ACC112 (cell line): Measurements from ENCODE around the gene KRT4.

Experiments
- H2AFZ ChIP-seq: fragments of 200-600 bp; sonication (generic); one replicate; pipeline ENCODE4 v1.6.0; 2017; ENCODE audit warnings: antibody characterized with exemption, low read length; ENCODE audit not compliant: unreplicated experiment
- H3K27ac ChIP-seq: fragments of 200-600 bp; sonication (generic); 2 replicates; pipeline ENCODE4 v1.5.1; 2014; ENCODE audit warnings: low read depth, mild to moderate bottlenecking, antibody characterized with exemption, low read length, moderate library complexity
- H3K27me3 ChIP-seq: fragments of 200-600 bp; sonication (generic); 2 replicates; pipeline ENCODE4 v1.6.1; 2014; ENCODE audit warnings: mild to moderate bottlenecking, antibody characterized with exemption, low read length, moderate library complexity, mixed read lengths; ENCODE audit not compliant: insufficient read depth
- H3K36me3 ChIP-seq: fragments of 200-600 bp; sonication (generic); 2 replicates; pipeline ENCODE4 v1.6.1; 2016; ENCODE audit warnings: mild to moderate bottlenecking, antibody characterized with exemption, low read length, moderate library complexity, mixed read lengths; ENCODE audit not compliant: insufficient read depth
- H3K4me1 ChIP-seq: fragments of 200-600 bp; sonication (generic); one replicate; pipeline ENCODE4 v1.6.1; 2016; ENCODE audit warnings: low read length, mixed read lengths; ENCODE audit not compliant: insufficient read depth, unreplicated experiment, control insufficient read depth
- H3K4me3 ChIP-seq: fragments of 200-600 bp; sonication (generic); 2 replicates; pipeline ENCODE4 v1.5.1; 2014; ENCODE audit warnings: mild to moderate bottlenecking, low read depth, low read length
- H3K79me2 ChIP-seq: fragments of 200-600 bp; sonication (generic); one replicate; pipeline ENCODE4 v1.6.0; 2016; ENCODE audit warnings: low read length; ENCODE audit not compliant: control insufficient read depth, unreplicated experiment, insufficient read depth

KRT4 gene

GRCh38 chr12:52806169-52806811 is 7.6 kb downstream of the KRT4 start:
- Histone ChIP-seq H3K79me2 (no peaks in the 10 kb centered on the region), H3K36me3 (no peaks in the 10 kb centered on the region), H3K4me3 (no peak overlapping the region), H3K4me1 (no peaks in the 10 kb centered on the region), H3K27ac (no peak overlapping the region), H3K27me3 (peaks cover 84% of the 10 kb centered on the region), H2AFZ (no peak overlapping the region)

GRCh38 chr12:52805739-52806138 is 8.2 kb downstream of the KRT4 start:
- Histone ChIP-seq H3K4me3 (no peak overlapping the region), H3K27me3 (peaks cover 78% of the 10 kb centered on the region), H3K4me1 (no peaks in the 10 kb centered on the region), H3K36me3 (no peaks in the 10 kb centered on the region), H2AFZ (no peak overlapping the region), H3K79me2 (no peaks in the 10 kb centered on the region), H3K27ac (no peak overlapping the region)

- peaks cover 78% of the 10 kb centered on the region for H3K27me3 ChIP-seq
- H2AFZ ChIP-seq: no peak overlapping the region
Measured at GRCh38 chr12:52805000-52805399, 8.9 kb downstream of the KRT4 start.

GRCh38 chr12:52802442-52802841 is 11.5 kb downstream of the KRT4 start:
- no peak overlapping the region for H3K27ac ChIP-seq
- no peak overlapping the region for H3K4me3 ChIP-seq
- H3K27me3 ChIP-seq: peaks cover 53% of the 10 kb centered on the region
- H3K4me1 ChIP-seq: peaks cover 14% of the 10 kb centered on the region
- no peak overlapping the region for H2AFZ ChIP-seq
- H3K79me2 ChIP-seq: no peaks in the 10 kb centered on the region
- no peaks in the 10 kb centered on the region for H3K36me3 ChIP-seq

More at GRCh38 chr12:52805000-52805399, 8.9 kb downstream of the KRT4 start:
- H3K4me1 ChIP-seq: no peaks in the 10 kb centered on the region
- no peak overlapping the region for H3K27ac ChIP-seq
- H3K36me3 ChIP-seq: no peaks in the 10 kb centered on the region
- no peaks in the 10 kb centered on the region for H3K79me2 ChIP-seq
- H3K4me3 ChIP-seq: no peak overlapping the region

- peaks cover 14% of the 10 kb centered on the region for H3K4me1 ChIP-seq
- no peak overlapping the region for H2AFZ ChIP-seq
Measured at GRCh38 chr12:52801773-52802172, 12.1 kb downstream of the KRT4 start.

GRCh38 chr12:52800259-52800917 is 13.5 kb downstream of the KRT4 start:
- H2AFZ ChIP-seq: no peak overlapping the region
- H3K36me3 ChIP-seq: no peaks in the 10 kb centered on the region
- H3K79me2 ChIP-seq: no peaks in the 10 kb centered on the region
- no peak overlapping the region for H3K4me3 ChIP-seq
- H3K27me3 ChIP-seq: peaks cover 32% of the 10 kb centered on the region
- no peak overlapping the region for H3K27ac ChIP-seq
- peaks cover 14% of the 10 kb centered on the region for H3K4me1 ChIP-seq

More at GRCh38 chr12:52801773-52802172, 12.1 kb downstream of the KRT4 start:
- Histone ChIP-seq H3K79me2 (no peaks in the 10 kb centered on the region), H3K27me3 (peaks cover 46% of the 10 kb centered on the region), H3K27ac (no peak overlapping the region), H3K4me3 (no peak overlapping the region), H3K36me3 (no peaks in the 10 kb centered on the region)

GRCh38 chr12:52799505-52800211 is 14.3 kb downstream of the KRT4 start:
- Histone ChIP-seq H3K27me3 (peaks cover 27% of the 10 kb centered on the region), H3K27ac (no peak overlapping the region), H3K4me1 (peaks cover 14% of the 10 kb centered on the region)

GRCh38 chr12:52798671-52799504 is 15.0 kb downstream of the KRT4 start:
- no peak overlapping the region for H2AFZ ChIP-seq
- H3K79me2 ChIP-seq: no peaks in the 10 kb centered on the region
- no peaks in the 10 kb centered on the region for H3K36me3 ChIP-seq
- H3K27me3 ChIP-seq: peaks cover 31% of the 10 kb centered on the region
- peaks cover 14% of the 10 kb centered on the region for H3K4me1 ChIP-seq
- H3K27ac ChIP-seq: no peak overlapping the region
- H3K4me3 ChIP-seq: no peak overlapping the region

More at GRCh38 chr12:52799505-52800211, 14.3 kb downstream of the KRT4 start:
- H3K79me2 ChIP-seq: no peaks in the 10 kb centered on the region
- H2AFZ ChIP-seq: no peak overlapping the region
- H3K4me3 ChIP-seq: no peak overlapping the region
- H3K36me3 ChIP-seq: no peaks in the 10 kb centered on the region

GRCh38 chr12:52798003-52798670 is 15.8 kb downstream of the KRT4 start:
- no peak overlapping the region for H3K4me3 ChIP-seq
- no peak overlapping the region for H2AFZ ChIP-seq
- H3K79me2 ChIP-seq: no peaks in the 10 kb centered on the region
- H3K27me3 ChIP-seq: peaks cover 30% of the 10 kb centered on the region
- no peaks in the 10 kb centered on the region for H3K36me3 ChIP-seq
- peaks cover 14% of the 10 kb centered on the region for H3K4me1 ChIP-seq
- no peak overlapping the region for H3K27ac ChIP-seq

GRCh38 chr12:52797529-52797894 is 16.4 kb downstream of the KRT4 start:
- peaks cover 14% of the 10 kb centered on the region for H3K4me1 ChIP-seq
- H3K36me3 ChIP-seq: no peaks in the 10 kb centered on the region
- H3K27me3 ChIP-seq: peaks cover 30% of the 10 kb centered on the region
- H2AFZ ChIP-seq: no peak overlapping the region
- H3K79me2 ChIP-seq: no peaks in the 10 kb centered on the region
- no peak overlapping the region for H3K27ac ChIP-seq
- no peak overlapping the region for H3K4me3 ChIP-seq
